GM12892 (cell line): Measurements from ENCODE around the gene SV2B.

Experiments
- DNase-seq: peaks from one replicate; pipeline ENCODE4 v3.0.0; 2011; ENCODE audit not compliant: insufficient read length
- FAIRE-seq: peaks from 2 replicates; lab custom pipeline; 2011; peaks lifted over from hg19 to GRCh38; lab: Jason Lieb, UNC
- POLR2A ChIP-seq: IDR thresholded peaks from 2 replicates; pipeline ENCODE4 v1.6.1; 2011; ENCODE audit warnings: low read depth, low read length, control low read depth
- POLR2AphosphoS5 ChIP-seq: IDR thresholded peaks from 2 replicates; pipeline ENCODE4 v1.6.1; 2011; ENCODE audit warnings: low read depth, low read length, control low read depth
- TAF1 ChIP-seq: IDR thresholded peaks from 2 replicates; pipeline ENCODE4 v1.6.1; 2011; ENCODE audit warnings: low read depth, mild to moderate bottlenecking, control low read depth, low read length, borderline replicate concordance

SV2B gene

DNA sequence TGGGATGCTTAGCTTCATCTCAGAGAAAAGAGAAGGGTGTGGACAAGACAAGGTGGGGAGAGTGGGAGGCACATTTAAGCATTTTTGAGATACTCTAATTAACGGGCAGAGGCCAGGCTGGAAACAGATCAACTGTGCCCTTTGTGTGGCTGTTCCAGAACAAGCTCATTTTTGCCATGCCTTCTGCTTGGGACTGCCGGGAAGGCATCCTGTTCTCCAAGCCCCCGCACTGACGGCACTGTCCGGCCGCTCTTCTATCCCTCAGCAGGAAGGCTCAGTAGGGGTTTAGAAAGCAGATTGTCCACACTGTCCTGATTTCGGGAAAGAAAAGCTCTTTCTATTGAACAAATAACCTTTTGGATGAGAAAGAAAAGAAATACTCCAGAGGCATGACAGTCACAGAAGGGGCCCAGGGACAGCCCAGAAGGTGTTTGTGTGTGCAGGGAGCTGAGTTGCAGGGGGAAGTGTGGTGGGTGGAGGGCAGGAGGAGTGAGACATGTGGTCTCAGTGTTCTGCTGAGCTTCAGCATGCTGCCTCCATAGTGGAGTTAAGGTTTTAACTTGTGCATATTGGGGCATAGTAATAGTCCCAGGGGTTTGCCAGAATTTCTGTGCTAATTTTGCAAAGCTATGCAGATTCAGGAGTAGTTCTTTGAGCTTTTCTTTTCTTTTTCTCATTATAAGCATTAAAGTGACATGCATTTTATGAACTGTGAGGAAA, 27.3 kb downstream of the SV2B start:
- FAIRE-seq (no peak), DNase-seq (no peak)
- TF ChIP-seq TAF1 (no peak), POLR2A (peak; percentile 52), POLR2AphosphoS5 (peak; percentile 39; the same call in 1 of the 2 replicates)

DNA sequence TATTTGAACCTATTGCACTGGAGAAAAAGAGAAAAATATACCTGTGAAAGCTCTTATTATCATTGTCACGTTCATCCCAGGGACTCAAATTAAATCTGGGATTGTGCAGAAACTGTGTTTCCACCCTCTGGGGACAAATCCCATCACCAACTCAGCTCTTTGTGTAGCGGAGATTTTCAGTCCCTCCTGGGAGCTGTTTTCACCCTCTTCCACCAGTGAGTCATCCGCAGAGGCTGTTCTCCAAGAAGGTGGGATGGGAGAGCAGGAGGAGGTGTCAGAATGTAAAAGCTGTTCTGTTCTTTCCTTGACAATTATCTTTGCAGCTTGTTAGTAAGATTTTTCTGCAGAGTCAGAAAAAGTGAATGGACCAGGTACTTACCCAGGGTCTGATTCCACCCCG, 28.0 kb downstream of the SV2B start:
- no peak for TF ChIP-seq POLR2AphosphoS5
- no peak for TF ChIP-seq POLR2A
- no peak for TF ChIP-seq TAF1
- DNase-seq (no peak), FAIRE-seq (no peak)

DNA sequence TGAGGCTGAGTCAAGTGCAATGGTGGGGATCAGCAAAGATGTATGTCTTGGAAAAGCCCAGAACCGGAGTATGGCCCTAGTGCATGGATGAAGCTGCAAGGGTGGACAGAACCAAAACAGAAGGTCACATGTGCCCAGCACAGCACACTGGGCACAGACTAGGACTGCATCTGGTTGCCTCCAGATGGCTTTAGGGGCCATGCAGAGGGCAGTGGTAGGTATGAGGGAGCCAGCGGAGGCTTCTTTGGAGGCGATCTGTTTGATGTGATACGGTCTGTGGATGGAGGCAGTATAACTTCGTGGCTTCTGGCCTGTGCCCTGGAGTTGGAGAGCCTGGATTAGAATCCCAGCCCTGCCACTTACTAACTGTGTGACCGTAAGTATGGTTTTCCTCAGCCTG, 29.4 kb downstream of the SV2B start:
- FAIRE-seq (no peak), DNase-seq (no peak)

DNA sequence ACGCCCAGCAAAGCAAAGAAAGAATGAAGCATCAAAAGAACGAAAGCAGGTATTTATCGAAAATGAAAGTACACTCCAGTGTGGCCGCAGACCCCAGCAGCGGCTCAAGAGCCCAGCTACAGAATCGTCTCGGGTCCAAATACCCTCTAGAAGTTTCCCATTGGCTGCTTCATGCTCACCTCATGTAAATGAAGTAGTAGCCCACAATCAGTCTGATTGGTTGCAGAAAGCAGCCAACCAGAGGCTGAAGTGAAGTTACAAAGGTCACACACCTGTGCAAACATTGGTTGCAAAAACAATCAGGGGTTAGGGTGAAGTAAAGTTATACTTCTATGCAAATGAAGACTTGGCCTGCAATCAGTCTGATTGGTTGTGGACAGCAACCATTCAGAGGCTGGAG, 32.0 kb downstream of the SV2B start:
- FAIRE-seq = no peak
- no peak for DNase-seq
- no peak for TF ChIP-seq TAF1
- TF ChIP-seq POLR2A = no peak

More for the DNA sequence above, 29.4 kb downstream of the SV2B start:
- TF ChIP-seq TAF1 (no peak), POLR2A (no peak), POLR2AphosphoS5 (no peak)

DNA sequence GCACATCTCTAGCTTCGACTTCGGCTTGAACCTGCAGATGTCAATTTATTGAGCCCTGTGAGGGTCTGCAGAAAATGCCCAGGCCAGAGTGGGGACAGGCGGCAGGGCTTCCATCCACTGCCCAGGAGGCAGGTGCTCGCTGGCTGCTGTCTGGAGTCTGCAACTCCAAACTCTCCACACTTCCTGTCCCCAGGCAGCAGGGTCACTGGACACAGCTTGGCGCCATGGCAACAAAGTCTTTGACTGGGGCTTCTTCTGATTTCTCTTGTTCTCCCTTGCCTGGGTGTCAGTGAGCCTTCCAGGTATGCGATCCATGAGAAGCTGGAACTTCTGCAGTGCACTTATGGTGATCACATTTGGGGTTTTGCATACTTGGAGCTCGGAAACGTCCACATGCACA, 33.5 kb downstream of the SV2B start:
- TF ChIP-seq POLR2A = no peak
- TF ChIP-seq POLR2AphosphoS5 = no peak
- no peak for TF ChIP-seq TAF1
- DNase-seq (no peak), FAIRE-seq (no peak)

DNA sequence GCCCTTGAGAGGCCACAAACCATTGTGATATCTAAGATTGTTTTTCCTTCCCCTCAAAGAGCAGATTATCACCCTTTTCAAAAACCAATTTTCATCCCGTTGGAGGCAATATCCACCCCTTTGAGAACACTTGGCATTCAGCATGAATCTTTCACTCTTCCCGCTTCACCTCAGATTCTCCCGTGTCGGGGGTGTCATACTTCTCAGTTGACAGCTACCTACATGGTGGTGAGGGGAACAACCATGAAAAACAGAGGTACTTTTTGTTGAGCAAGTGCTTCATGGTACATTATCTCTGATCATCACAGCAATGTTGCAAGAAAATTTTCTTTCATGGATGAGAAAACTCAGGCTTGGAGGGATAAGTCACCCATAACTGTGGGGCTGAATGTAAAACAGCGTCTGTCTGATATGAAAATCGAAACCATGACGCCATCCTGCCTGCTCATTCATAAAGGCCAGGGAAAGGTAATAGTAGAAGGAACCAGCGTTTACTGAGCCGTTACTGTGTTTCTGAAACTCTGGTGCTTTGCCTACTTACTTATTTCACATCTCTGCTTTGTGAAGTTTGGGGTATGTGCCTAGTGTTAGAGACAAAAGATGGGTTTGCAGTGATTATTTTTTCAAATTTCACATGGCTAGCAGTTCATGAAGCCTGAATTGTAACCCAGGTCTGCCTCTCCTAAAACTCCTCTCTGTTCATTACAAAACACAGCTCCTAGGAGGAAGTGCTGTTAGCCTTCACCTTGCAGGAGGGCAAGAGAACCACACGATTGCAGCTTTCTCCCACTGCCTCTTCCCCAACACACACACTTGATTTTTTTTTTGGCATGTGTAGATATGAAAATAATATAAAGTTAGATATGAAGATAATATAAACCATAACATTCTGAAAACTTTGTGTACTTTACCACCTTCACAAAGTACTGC, 35.4 kb downstream of the SV2B start:
- FAIRE-seq (peak; percentile 97), DNase-seq (no peak)
- TF ChIP-seq POLR2A = no peak
- TF ChIP-seq POLR2AphosphoS5 = no peak
- TF ChIP-seq TAF1 = no peak

DNA sequence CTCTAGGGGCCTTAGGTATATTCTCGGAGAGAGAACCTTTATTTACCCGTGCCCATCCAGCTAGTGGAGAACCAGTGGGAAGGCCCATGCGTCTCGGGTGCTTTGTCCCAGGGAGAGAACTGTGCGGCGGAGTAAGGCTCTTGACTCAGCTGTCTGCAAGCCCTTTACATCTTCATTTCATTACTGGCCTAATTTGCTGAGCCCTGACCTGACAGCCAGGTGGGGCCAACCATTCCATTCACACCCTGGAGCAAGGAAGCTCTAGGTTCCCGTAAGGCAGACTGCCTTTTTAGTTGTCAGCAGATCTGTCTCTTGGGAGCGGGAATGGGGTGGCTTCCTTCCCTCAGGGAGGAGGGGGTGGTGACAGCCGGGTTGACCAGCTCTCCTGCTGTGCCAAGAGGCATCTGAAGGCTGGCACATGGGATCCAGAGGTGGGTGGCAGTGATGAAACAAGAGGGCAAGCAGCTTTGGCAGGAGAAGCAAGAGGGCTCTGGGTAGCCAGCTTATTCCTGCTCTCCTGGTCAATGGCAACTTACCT, 36.4 kb downstream of the SV2B start:
- TF ChIP-seq POLR2AphosphoS5 (no peak), POLR2A (peak; percentile 29; the same call in 1 of the 2 replicates)
- DNase-seq (no peak), FAIRE-seq (no peak)

DNA sequence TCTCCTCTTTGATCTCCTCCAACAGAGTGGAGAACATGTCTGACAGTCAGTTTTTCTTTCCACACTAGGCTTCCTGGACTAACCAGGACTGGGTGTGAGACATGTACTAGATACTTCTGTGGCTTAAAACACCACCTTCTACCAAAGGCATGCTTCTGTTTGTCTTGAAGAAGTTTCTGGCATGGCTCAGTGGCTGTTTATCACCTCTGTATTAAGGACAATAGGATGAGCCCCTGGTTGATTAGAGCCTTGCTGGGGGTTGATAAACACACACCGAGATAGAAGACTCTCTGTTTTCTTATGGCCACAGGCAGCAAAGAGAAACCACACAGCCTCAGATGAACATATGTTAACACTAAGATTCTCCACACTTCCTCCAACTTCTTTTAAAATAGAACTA, 40.5 kb downstream of the SV2B start:
- TF ChIP-seq TAF1 (no peak), POLR2AphosphoS5 (no peak), POLR2A (no peak)
- DNase-seq (no peak), FAIRE-seq (no peak)

DNA sequence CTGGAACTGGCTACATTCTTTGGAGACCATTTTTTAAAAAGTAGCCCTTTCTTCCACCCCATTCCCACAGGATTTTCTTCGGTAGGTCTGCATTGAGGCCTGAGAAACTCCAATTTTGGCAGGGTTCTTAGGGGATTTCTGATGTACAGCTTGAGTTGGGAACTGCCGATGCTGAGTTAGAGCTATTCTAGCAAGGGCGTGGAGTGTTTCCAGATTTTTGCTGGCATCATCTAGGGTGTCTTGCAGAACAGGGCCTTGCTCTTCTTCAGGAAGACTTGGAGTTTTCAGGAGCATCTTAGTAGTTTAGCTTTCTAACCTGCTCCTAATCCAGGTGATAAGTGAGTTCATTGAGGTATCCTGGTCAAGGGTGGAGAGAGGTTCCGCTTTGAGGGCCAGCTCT, 41.0 kb downstream of the SV2B start:
- DNase-seq (no peak), FAIRE-seq (no peak)
- TF ChIP-seq POLR2AphosphoS5 (no peak), TAF1 (no peak), POLR2A (no peak)

DNA sequence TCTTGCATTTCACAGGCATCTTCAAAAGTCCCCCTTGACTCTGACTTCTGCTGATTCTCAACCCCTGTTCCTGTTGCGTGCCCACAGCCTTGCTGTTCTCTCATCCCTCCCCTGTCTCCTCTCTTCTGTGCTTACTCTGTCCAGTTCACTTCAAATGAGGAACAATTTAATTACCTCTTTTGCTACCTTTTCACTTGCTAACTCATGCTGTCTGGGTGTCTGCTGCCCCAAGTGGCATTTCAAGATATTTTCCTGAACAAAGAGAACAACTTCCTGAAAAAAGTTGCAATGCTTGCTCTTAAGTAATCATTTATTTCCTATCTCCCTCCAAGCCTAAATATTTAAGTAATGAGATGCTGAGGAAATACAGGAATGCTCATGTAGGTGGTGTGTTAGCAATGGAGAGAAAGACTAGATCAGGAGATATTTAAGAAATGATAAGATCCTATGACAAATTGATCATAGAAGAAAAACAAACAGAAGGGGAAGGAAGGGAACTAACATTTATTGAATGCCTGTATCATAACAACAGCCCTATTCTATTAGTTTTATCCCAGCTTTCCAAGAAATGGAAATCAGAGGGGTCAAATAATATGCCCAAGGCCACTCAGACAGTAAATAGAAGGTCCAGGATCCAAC, 42.2 kb downstream of the SV2B start:
- DNase-seq = no peak
- TF ChIP-seq TAF1 (no peak), POLR2AphosphoS5 (no peak), POLR2A (no peak)
- peak; percentile 83 for FAIRE-seq

DNA sequence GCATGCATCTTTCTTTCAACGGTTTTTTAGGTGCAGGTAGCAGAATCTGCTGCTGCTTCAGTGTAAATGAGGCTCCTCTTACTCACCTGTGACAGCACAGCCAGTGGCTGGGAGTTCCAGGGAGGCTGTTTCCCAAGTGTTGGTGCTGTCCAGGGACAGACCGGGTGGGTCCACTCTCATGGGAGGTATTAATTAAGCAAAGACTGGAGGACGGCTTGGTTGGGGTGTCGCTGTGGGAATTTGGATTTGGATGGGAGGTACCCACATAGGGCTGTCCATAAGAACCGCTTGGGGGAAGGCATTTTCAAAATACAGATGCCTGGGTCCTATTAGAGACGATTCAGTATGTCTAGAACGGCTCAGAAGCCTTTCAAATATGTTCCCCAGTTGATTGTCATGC, 42.9 kb downstream of the SV2B start:
- FAIRE-seq (no peak), DNase-seq (no peak)
- no peak for TF ChIP-seq POLR2AphosphoS5
- no peak for TF ChIP-seq POLR2A
- no peak for TF ChIP-seq TAF1

DNA sequence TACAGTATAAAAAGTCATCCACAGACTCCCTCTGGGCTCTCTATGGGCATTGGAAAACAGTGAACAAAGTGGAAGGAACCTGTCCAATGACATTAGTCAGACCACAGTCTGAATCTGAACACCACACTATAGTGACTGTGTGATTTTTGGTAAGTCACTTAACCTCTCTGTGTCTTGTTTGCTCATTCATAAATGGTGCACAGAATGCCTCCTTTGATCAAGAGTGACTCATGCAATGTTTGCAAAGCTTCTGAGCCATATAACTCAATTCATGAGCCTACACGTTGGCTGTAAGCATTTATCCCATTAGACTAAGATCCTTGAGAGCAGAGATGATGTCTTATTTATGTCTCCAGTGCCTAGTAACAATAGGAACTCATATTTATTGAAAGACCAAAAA, 46.7 kb downstream of the SV2B start:
- DNase-seq (no peak), FAIRE-seq (no peak)
- TF ChIP-seq POLR2A (no peak), POLR2AphosphoS5 (no peak), TAF1 (no peak)
